ENCODE data around the gene FTSJ1.

FTSJ1 gene

DNA sequence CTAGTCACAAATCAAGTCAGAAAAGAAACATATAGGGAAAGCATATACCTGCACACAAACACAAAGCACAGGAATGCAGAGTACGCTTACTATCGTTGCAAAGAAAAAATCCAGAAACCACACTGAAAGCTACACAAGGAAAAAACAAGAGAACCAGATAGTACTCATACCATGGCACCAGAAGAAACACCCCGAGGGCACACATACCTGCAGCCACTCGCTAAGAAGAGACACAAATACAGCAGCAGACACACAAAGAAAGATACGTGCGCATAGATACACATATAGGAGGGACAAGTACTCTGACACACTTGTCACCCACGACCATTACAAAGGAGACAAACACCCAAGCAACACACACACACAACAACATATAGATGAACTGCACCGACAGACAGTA, 4.5 kb upstream of the FTSJ1 start:
- no peak for DNase-seq

DNA sequence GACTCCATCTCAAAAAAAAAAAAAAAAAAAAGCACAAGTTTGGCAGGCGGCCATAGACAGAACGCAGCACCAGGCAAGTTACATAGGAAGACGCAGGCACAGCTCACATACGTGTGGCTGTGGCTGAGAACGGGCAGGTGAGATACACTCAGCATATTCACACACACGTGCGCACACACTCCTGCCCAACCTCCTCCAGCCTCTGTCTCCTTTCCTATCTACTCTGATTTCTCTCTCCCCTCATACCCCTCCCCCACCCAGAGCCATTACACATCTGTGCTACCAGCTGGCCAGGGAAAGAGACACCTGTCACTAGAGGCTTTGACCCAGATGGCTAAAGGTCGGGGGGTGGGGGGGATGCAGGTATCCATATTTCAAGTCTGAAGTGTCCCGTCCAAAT, 3.8 kb upstream of the FTSJ1 start:
- DNase-seq: no peak

DNA sequence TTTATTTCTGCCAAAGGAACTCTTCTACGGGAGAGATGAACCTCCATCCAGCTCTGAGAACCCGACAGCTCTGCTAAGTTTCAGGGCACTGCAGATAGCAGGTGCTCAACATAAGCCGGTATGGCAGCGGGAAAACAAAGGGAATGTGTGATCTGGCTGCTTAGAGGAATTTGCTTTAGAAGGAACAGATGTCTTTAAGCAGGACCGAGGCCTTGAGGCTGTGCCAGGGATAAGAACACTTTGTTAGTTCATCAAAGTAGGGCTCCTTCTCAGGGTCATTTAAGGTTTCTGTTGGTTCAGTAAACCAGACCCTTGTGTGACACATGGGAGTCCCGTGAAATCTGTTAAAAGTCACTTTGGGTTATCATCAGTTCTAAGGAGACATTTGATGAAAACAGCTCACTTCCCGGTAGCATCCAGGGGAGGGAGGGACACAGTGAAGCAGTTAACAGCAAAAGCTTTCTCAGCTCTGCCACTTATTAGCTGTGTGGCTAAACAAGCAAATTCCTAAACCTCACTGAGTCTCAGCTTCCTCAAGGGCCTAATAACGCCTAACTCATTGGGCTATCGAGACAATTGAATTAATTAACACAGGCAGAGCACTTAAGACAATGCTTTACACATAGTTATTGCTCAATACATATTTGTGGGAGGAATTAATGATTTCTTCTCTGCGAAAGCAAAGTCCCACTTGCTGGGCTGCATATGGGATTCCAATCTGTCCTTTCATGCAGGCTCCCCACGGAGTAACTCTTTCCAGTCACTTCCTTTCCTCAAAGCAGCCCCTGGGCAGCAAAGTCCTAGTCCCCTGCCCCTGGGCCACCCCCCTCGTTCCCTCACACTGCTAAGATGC, 2.9 kb upstream of the FTSJ1 start:
- DNase-seq: no peak

DNA sequence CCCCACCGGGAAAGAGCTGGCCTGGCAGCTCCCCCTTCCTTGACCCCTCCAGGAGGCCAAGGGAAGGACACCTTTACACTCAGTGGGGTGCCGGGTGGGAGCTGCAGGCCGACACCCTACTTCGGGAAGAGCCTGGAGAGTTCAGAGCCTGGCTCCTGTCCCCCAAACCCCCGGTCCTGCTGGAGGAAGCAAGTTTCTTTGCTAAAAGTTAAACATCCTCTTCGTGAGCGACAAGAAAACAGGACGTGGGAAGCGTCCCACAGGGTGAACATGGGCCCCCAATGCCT, 2.4 kb upstream of the FTSJ1 start:
- DNase-seq: no peak

- no peak for DNase-seq
Observed at GRCh38 chrX:48474127-48474526, 1.9 kb upstream of the FTSJ1 start.

- no peak for DNase-seq
Observed at GRCh38 chrX:48474581-48474980, 1.4 kb upstream of the FTSJ1 start.

DNA sequence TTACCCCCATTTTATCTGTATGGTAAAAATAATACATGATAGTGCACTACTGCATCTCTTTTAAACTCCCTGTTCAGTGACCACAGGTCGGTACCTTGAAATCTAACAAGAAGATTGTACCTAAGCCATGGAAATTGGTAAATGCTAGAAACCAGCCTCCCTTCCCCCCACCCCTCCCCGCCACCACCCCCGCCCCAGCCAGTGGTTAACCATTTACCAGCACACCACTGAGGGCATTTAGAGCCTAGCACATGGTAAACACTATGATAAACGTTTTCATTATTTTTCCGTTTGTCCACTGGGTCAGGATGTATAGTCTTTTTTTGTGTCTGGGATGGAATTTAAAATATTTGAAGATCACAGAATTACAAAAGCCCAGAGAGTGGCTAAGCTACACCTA, 703 bp upstream of the FTSJ1 start:
- no peak for DNase-seq

DNA sequence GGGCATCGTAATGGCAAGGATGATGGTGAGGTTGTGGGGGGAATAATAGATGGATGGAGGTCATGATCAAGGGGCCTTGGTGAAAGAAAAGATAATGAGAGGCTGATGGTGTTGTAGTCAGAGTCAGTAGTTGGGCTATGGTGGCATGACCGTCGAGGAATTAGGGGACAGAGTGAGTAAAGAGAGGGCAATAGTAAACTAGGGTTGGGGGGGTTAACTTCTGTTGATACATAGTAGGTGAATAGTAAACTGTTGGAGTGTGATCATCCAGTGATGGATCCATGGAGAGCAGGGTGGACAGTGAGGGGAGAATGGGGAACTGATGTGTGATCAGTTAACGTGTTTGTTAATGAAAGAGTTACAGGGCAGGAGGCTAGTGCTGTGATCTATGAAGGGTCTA, 920 bp downstream of the FTSJ1 start:
- DNase-seq: no peak

GRCh38 chrX:48477960-48478755, 2.2 kb downstream of the FTSJ1 start:
- no peak for DNase-seq

DNA sequence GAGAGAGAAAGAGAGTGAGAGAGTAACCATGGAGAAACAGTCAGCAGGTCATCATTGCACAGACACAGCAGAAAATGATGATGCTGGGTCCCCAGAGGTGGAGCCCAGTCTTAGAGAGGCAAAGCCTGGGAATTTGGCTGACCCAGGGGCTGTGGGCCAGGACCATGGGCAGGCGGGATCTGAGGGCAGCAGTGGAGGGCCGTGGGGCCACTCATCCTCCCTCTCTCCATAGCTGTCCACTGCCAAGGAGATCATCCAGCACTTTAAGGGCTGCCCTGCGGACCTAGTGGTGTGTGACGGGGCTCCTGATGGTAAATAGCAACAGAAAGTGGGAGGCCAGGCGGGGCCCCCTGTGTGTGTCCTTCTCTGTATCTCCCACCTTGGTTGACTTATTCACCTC, 2.8 kb downstream of the FTSJ1 start:
- DNase-seq: no peak

- DNase-seq: no peak
Observed at GRCh38 chrX:48480142-48480541, 4.1 kb downstream of the FTSJ1 start.

DNA sequence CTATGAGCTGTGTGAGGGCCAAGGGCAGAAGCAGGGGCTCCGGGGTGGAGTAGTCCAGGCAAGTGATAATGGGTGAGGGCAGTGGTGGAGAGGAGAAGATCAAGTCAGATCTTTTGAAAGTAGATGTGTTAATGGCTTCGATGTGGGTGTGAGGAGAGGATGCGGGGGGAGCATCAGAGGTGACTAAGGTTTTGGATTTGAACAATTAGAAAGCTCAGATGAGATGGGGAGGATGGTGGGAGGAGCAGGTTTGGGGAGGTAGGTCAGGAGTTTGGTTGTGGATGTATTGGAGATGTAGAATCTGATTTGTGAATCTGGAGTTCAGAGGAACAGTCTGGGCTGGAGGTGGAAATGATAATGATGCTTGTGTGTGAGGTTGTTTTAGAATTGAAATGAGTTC, 4.6 kb downstream of the FTSJ1 start:
- no peak for DNase-seq

GRCh38 chrX:48482526-48482925, 6.5 kb downstream of the FTSJ1 start:
- no peak for DNase-seq

DNA sequence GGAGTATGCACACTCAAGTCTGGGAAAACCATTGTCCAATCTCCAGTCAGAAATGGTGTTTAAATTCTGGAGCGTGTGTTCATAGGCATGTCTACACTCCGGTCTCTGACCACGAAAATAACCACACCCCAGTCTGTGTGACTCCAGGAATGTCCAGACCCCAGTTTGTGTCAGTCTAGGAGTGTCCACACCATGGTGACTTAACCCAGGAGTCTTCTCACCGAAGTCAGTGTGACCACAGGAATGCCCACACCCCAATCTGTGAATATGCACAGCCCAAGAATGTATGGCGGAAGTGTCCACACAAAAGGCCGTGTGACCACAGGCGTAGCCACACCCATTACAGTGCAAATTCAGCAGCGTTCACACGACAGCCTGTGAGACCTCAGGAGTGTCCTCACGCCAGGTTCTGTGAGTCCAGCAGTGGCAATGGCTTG, 11.4 kb downstream of the FTSJ1 start:
- no peak for DNase-seq

DNA sequence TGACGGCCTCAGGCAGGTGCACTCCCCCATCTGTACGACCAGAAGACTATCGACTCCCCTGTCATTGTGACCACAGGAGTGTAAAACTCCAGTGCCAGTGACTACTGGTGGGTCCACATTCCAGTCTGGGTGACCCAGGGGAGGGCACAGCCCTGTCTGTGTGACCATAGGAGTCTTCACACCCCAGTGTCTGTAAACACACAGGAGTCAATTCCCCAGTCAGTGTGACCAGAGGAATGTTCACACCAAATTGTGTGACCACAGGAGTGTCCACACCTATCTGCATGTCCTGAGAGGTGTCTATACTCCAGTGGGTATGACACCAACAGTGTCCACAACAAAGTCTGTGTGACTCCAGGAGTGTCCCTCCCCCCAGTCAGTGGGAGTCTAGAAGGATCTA, 12.0 kb downstream of the FTSJ1 start:
- no peak for DNase-seq

- DNase-seq: no peak
Observed at GRCh38 chrX:48489296-48489695, 13.3 kb downstream of the FTSJ1 start.

DNA sequence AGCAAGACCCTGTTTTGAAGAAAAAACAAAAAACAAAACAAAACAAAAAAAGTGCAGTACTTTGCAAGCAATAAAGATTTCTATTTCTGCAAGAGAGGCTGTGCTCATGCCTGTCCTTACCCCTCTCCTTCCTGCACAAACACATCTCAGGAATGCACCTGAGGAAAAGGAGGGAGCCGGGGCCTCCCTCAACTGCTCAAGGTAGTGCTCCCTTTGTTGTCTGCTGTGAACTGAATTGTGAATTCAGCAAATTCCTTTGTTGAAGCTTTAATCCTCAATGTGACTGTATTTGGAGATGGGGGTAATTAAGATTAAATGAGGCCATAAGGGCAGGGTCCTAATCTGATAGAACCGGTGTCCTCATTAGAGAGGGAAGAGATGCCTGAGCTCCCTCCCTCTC, 13.9 kb downstream of the FTSJ1 start:
- DNase-seq: no peak

GRCh38 chrX:48490661-48491060, 14.7 kb downstream of the FTSJ1 start:
- DNase-seq: no peak

- DNase-seq: no peak
Observed at GRCh38 chrX:48491809-48492208, 15.8 kb downstream of the FTSJ1 start.

- DNase-seq: no peak
Observed at GRCh38 chrX:48492293-48492910, 16.4 kb downstream of the FTSJ1 start.

DNA sequence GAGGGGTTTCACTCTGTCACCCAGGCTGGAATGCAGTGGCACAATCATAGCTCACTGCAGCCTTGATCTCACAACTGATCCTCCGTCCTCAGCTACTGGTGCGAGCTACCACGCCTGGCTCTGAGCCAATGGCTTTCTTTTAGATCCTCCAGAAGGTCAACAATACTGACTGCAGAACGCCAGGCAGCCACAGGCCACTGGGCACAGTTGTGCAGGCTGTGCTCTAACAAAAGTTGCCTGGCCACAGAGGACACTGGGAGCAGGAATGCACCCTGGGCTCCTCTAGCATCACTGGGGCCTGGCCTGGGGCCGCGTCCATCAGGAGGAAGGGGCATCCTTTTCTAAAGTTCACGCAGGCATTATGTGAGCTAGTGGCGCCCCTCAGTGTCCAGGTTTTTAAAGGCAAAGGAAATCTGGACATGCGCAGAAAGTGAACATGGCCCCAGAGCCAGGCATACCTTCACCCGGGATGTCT, 17.9 kb downstream of the FTSJ1 start:
- DNase-seq: no peak

DNA sequence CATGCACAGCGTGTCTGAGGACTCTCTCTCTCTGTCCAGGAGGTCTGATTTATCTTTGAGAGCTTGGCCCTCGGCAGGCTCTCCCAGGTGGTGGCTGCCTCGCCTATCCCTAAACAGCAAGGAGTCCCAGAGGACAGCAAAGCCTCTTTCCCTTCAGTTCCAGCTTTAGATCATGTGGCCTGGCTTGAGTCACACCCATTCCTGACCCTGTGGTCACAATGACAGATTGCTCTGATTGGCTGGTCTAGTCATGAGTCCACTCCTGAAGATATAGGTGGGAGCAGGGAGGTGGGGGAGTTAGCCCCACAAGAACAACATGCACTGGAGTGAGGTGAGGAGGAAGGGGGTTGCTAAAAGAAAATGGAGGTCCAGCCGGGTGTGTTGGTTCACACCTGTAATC, 20.7 kb downstream of the FTSJ1 start:
- DNase-seq: no peak

GRCh38 chrX:48497871-48498270, 21.9 kb downstream of the FTSJ1 start:
- DNase-seq: no peak

DNA sequence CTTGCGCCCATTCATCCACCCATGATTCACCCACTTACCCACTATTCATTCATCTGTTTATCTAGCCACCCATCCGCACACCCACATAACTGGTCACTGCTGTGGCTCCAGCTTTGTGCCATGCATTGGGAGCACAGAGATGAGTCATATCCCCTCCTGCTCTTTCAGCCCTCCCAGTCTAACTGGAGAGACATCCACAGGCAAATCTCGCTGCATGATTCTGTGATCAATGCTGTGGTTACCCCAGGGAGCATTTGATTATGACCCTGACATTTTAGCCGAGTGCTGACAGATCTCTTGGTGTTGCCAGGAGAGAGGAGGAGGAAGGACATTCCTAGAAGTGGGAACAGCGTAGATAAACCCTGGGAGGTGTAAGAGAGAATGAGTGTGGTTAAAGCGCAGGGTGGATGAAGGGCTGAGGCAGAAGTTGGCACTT, 22.4 kb downstream of the FTSJ1 start:
- no peak for DNase-seq

All from CD4-positive, alpha-beta T cell treated with Interleukin-21 for 1 hour (primary cell).